K562 (cell line): Measurements from ENCODE around the gene C1orf21.

ENCODE experiments used
- MLLT1 ChIP-seq, 2 experiments: fragments of 450-650 bp; IDR thresholded peaks; 2 replicates each; pipeline ENCODE4 v1.6.1; 2016
- PKNOX1 ChIP-seq: fragments of 450-650 bp; IDR thresholded peaks from 2 replicates; pipeline ENCODE4 v1.6.1; 2016
- SMC3 ChIP-seq: conservative IDR thresholded peaks from 2 replicates; pipeline ENCODE4 v1.6.1; 2011; ENCODE audit warnings: low read depth, low read length, improper control_type of control experiment; ENCODE audit not compliant: insufficient read depth
- ZC3H4 ChIP-seq: sonication (generic); formaldehyde crosslinking; IDR thresholded peaks from 2 replicates; pipeline ENCODE4 v1.9.0; 2021; ENCODE audit warnings: missing genetic modification reagents, borderline replicate concordance

GRCh38 chr1:184380468-184380867 is 6.4 kb upstream of the C1orf21 start:
- TF ChIP-seq ZC3H4 (CRISPR knock-in tag) = no peak
- TF ChIP-seq PKNOX1 = no peak
- TF ChIP-seq MLLT1 (IDR thresholded peaks at IDR 0.05) = no peak
- TF ChIP-seq SMC3 = no peak
